Ishikawa (cell line): ENCODE results near the gene PRCD.

Experiments used
- CEBPB ChIP-seq: IDR thresholded peaks from 2 replicates; pipeline ENCODE4 v1.6.1; 2012
- CREB1 ChIP-seq: IDR thresholded peaks from 2 replicates; pipeline ENCODE4 v1.6.1; 2012; ENCODE audit warnings: low read depth
- EGR1 ChIP-seq: IDR thresholded peaks from 2 replicates; pipeline ENCODE4 v1.6.1; 2012
- EP300 ChIP-seq: IDR thresholded peaks from 2 replicates; pipeline ENCODE4 v1.6.1; 2012; ENCODE audit warnings: borderline replicate concordance
- FOXM1 ChIP-seq: IDR thresholded peaks from 2 replicates; pipeline ENCODE4 v1.6.1; 2012; ENCODE audit warnings: low read depth, borderline replicate concordance
- MAX ChIP-seq: IDR thresholded peaks from 2 replicates; pipeline ENCODE4 v1.6.1; 2012
- NFIC ChIP-seq: IDR thresholded peaks from 2 replicates; pipeline ENCODE4 v1.6.1; 2012
- RAD21 ChIP-seq: IDR thresholded peaks from 2 replicates; pipeline ENCODE4 v1.6.1; 2012; ENCODE audit warnings: low read depth
- TAF1 ChIP-seq: IDR thresholded peaks from 2 replicates; pipeline ENCODE4 v1.6.1; 2012; ENCODE audit warnings: low read depth, mild to moderate bottlenecking
- TCF12 ChIP-seq: IDR thresholded peaks from 2 replicates; pipeline ENCODE4 v1.6.1; 2012; ENCODE audit warnings: low read depth
- TEAD4 ChIP-seq: IDR thresholded peaks from 2 replicates; pipeline ENCODE4 v1.6.1; 2012
- USF1 ChIP-seq: IDR thresholded peaks from 2 replicates; pipeline ENCODE4 v1.6.1; 2012
- YY1 ChIP-seq: IDR thresholded peaks from 2 replicates; pipeline ENCODE4 v1.6.1; 2012; ENCODE audit warnings: low read depth
- ZBTB7A ChIP-seq: IDR thresholded peaks from 2 replicates; pipeline ENCODE4 v1.6.1; 2012; ENCODE audit warnings: low read depth
- TF ChIP-seq, protein P1 (sequence below): IDR thresholded peaks from 2 replicates; pipeline ENCODE4 v1.6.1; 2012; ENCODE audit warnings: low read depth, mild to moderate bottlenecking

PRCD gene

DNA sequence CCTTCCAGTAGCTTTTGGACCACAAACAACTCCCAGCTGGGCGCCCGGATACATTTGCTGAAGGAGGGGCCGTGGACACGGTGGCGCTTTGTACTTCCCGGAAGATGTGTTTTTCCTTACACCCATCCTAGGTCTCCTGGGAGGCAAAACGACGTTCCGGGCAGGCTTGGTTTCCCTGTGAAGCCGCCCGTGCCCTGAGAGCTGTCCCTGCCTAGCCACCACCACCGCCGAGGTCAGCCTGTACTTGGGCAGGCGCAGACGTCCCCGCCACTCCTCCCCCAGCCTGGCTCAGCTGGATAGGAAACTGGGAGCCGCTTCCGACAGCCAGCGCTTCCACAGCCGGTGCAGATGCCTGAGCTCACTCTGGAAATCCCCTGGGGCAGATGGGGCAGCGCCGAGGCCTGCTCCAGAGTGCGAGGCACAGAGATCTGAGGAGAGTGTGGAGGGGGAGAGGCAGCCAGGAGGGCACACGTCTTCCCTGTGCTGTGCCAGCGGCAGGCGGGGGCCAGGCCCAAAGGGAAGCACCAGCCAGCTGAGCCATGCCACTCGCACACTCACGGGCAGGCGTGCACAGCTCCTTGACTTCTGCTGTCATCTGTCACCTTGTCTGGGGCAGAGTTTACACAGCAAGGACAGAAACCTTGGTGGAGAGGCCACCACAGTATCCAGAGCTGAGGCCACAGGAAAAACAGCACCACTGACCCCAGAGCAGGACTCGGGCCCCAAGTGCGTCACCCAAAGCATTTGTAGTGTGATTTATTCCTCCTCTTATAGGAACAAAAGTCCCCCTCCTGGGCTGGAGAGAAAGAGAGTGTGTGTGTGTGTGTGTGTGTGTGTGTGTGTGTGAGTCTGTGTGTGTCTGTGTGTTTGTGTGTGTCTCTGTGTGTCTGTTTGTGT is 41.6 kb upstream of the PRCD start:
- TF ChIP-seq TCF12 = no peak
- TF ChIP-seq, protein P1, sequence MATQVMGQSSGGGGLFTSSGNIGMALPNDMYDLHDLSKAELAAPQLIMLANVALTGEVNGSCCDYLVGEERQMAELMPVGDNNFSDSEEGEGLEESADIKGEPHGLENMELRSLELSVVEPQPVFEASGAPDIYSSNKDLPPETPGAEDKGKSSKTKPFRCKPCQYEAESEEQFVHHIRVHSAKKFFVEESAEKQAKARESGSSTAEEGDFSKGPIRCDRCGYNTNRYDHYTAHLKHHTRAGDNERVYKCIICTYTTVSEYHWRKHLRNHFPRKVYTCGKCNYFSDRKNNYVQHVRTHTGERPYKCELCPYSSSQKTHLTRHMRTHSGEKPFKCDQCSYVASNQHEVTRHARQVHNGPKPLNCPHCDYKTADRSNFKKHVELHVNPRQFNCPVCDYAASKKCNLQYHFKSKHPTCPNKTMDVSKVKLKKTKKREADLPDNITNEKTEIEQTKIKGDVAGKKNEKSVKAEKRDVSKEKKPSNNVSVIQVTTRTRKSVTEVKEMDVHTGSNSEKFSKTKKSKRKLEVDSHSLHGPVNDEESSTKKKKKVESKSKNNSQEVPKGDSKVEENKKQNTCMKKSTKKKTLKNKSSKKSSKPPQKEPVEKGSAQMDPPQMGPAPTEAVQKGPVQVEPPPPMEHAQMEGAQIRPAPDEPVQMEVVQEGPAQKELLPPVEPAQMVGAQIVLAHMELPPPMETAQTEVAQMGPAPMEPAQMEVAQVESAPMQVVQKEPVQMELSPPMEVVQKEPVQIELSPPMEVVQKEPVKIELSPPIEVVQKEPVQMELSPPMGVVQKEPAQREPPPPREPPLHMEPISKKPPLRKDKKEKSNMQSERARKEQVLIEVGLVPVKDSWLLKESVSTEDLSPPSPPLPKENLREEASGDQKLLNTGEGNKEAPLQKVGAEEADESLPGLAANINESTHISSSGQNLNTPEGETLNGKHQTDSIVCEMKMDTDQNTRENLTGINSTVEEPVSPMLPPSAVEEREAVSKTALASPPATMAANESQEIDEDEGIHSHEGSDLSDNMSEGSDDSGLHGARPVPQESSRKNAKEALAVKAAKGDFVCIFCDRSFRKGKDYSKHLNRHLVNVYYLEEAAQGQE = no peak
- no peak for TF ChIP-seq NFIC

- TF ChIP-seq TCF12 = no peak
- TF ChIP-seq, protein P1 = no peak
- TF ChIP-seq MAX = no peak
- TF ChIP-seq USF1 = no peak
- no peak for TF ChIP-seq TAF1
These were observed 41.0 kb upstream of the PRCD start for GRCh38 chr17:76498876-76499251.

GRCh38 chr17:76499267-76499667 is 40.6 kb upstream of the PRCD start:
- TF ChIP-seq TEAD4 (no peak), EGR1 (no peak), CREB1 (no peak), TCF12 (no peak), MAX (no peak), CEBPB (no peak), TAF1 (no peak), USF1 (no peak), EP300 (no peak), NFIC (no peak), ZBTB7A (no peak), FOXM1 (no peak), YY1 (no peak), RAD21 (no peak)
- TF ChIP-seq, protein P1 = no peak

DNA sequence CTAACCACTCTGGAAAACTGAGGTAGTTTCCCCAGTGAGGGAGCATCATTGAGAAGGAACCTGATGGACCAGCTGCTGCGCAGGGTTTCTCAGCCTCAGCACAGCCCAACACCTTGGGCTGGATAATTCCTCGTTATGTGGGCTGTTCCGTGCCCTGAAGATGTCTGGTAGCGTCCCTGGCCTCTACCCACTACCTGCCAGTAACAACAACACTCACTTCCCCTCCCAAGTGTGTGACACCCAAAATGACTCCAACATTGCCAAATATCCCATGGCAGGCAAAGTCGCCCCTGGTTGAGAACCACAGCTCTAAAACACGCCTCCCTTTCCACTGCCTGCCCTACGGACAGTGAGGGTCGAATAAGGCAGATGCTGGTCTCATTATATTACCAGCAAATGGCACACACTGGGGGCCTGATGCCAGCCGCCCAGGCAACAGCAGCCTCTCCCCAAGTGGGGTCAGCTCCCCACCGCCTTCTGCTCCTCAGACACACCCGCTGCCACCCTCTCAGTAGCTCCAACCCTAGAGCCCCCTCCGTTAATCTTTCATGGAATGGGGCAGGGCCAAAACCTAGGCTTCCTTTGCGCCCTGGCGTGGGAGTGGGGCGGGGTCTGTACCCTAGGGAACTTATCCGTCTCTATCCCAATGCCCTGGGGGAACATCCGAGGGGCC is 39.6 kb upstream of the PRCD start:
- TF ChIP-seq NFIC = no peak
- no peak for TF ChIP-seq RAD21
- TF ChIP-seq EGR1 = no peak
- TF ChIP-seq ZBTB7A = no peak
- TF ChIP-seq CEBPB = no peak
- TF ChIP-seq TAF1 = no peak
- no peak for TF ChIP-seq FOXM1
- TF ChIP-seq YY1 = no peak
- TF ChIP-seq CREB1 = no peak
- no peak for TF ChIP-seq TEAD4
- TF ChIP-seq USF1 = no peak
- no peak for TF ChIP-seq EP300
